HG03571 (cell line): ENCODE results near the gene MOCOS.

Experiments used
- ATAC-seq: cut with Tn5 transposase; IDR thresholded peaks from one replicate; pipeline ENCODE4 v1.9.1; 2021; ENCODE audit not compliant: unreplicated experiment

MOCOS gene

GRCh38 chr18:36176711-36177110 is 10.6 kb upstream of the MOCOS start:
- ATAC-seq = no peak

GRCh38 chr18:36177913-36178312 is 9.4 kb upstream of the MOCOS start:
- ATAC-seq = no peak

GRCh38 chr18:36179562-36180355 is 7.5 kb upstream of the MOCOS start:
- no peak for ATAC-seq

- ATAC-seq = no peak
Observed at GRCh38 chr18:36181441-36181840, 5.9 kb upstream of the MOCOS start.

- ATAC-seq = no peak
Observed at GRCh38 chr18:36181898-36182506, 5.3 kb upstream of the MOCOS start.

GRCh38 chr18:36183033-36183432 is 4.3 kb upstream of the MOCOS start:
- ATAC-seq = no peak

- no peak for ATAC-seq
Observed at GRCh38 chr18:36183987-36184386, 3.3 kb upstream of the MOCOS start.

- no peak for ATAC-seq
Observed at GRCh38 chr18:36185157-36185556, 2.1 kb upstream of the MOCOS start.

- no peak for ATAC-seq
Observed at GRCh38 chr18:36185901-36186460, 1.3 kb upstream of the MOCOS start.

- ATAC-seq = no peak
Observed at GRCh38 chr18:36186461-36187192, 670 bp upstream of the MOCOS start.

GRCh38 chr18:36187826-36188721 is 777 bp downstream of the MOCOS start:
- no peak for ATAC-seq

- ATAC-seq = no peak
Observed at GRCh38 chr18:36188916-36189315, 1.6 kb downstream of the MOCOS start.

GRCh38 chr18:36189486-36189885 is 2.2 kb downstream of the MOCOS start:
- no peak for ATAC-seq

GRCh38 chr18:36191286-36191685 is 4.0 kb downstream of the MOCOS start:
- ATAC-seq = no peak

GRCh38 chr18:36191711-36192110 is 4.4 kb downstream of the MOCOS start:
- no peak for ATAC-seq

GRCh38 chr18:36194600-36195315 is 7.5 kb downstream of the MOCOS start:
- no peak for ATAC-seq

- ATAC-seq = no peak
Observed at GRCh38 chr18:36195427-36196122, 8.3 kb downstream of the MOCOS start.

GRCh38 chr18:36196238-36196995 is 9.1 kb downstream of the MOCOS start:
- ATAC-seq = no peak
